Endothelial cell of umbilical vein (primary cell): ENCODE data around the gene CHM. TPM values are rescaled to one million over a fixed set of nuclear protein-coding genes. Genes with fewer than 3 reads are reported as not detected.

Source experiments
- BruUV-seq: library from RNA; stranded (reverse); fragments of 400-500 nt; replicated peaks from 2 replicates; lab custom pipeline; 2021; lab: Mats Ljungman, UMichigan
- CTCF ChIA-PET: fragments of 300-600, 350-600 bp; sonication (Branson Sonifier 250); formaldehyde crosslinking; loops from one replicate; lab custom pipeline; 2021; ENCODE audit warnings: antibody characterized with exemption, inconsistent platforms; lab: Charles Lee
- POLR2A ChIA-PET: fragments of 300-600, 350-600 bp; sonication (Branson Sonifier 250); formaldehyde crosslinking; loops from one replicate; lab custom pipeline; 2021; ENCODE audit warnings: antibody characterized with exemption, inconsistent platforms; lab: Charles Lee
- DNase-seq: peaks from one replicate; pipeline ENCODE4 v3.0.0-alpha.2; 2011; ENCODE audit warnings: low read depth, low spot score
- FAIRE-seq: peaks from 2 replicates; lab custom pipeline; 2011; peaks lifted over from hg19 to GRCh38; lab: Jason Lieb, UNC
- H2AFZ ChIP-seq: 2 replicates; pipeline ENCODE4 v1.6.0; 2012; ENCODE audit warnings: low read depth, low read length, control low read depth, inconsistent platforms
- H3K27ac ChIP-seq: 2 replicates; pipeline ENCODE4 v1.5.1; 2011; ENCODE audit warnings: low read depth, mild to moderate bottlenecking, control low read depth, low read length, moderate library complexity; ENCODE audit not compliant: insufficient read depth
- H3K27me3 ChIP-seq, 2 experiments: 2 replicates each; pipeline versions ENCODE4 v1.6.0 to v1.6.1; 2011; ENCODE audit warnings: low read length in 2 of 2, mixed read lengths in 1 of 2; ENCODE audit not compliant: control insufficient read depth in 2 of 2, insufficient read depth in 2 of 2
- H3K36me3 ChIP-seq, 2 experiments: 2 replicates in 1 of 2; 3 replicates in 1 of 2; pipeline ENCODE4 v1.5.1; 2011; ENCODE audit warnings: low read length in 2 of 2, mild to moderate bottlenecking in 1 of 2, moderate library complexity in 1 of 2; ENCODE audit not compliant: control insufficient read depth in 2 of 2, insufficient read depth in 2 of 2; ENCODE audit errors: extremely low read depth in 1 of 2
- H3K4me1 ChIP-seq: 3 replicates; pipeline ENCODE4 v1.5.1; 2011; ENCODE audit warnings: mild to moderate bottlenecking, low read length; ENCODE audit not compliant: control insufficient read depth, insufficient read depth; ENCODE audit errors: extremely low read depth
- H3K4me2 ChIP-seq: 2 replicates; pipeline ENCODE4 v1.6.1; 2011; ENCODE audit warnings: low read length, control low read depth, mixed read lengths; ENCODE audit not compliant: insufficient read depth
- H3K4me3 ChIP-seq, 3 experiments: fragments of 200-600 bp in 1 of 3; sonication (generic), shearing (Covaris generic) in 1 of 3; replicated peaks in 1 of 3; 2 replicates each; pipeline ENCODE4 v1.5.1; 2011 to 2016; ENCODE audit warnings: control low read depth in 3 of 3, low read length in 3 of 3, mild to moderate bottlenecking in 2 of 3, inconsistent platforms in 1 of 3, low read depth in 1 of 3, moderate library complexity in 1 of 3; ENCODE audit not compliant: insufficient read depth in 1 of 3
- H3K79me2 ChIP-seq: 2 replicates; pipeline ENCODE4 v1.6.0; 2012; ENCODE audit warnings: low read length, inconsistent platforms; ENCODE audit not compliant: control insufficient read depth, insufficient read depth
- H3K9ac ChIP-seq: replicated peaks from 2 replicates; pipeline ENCODE3; 2011; ENCODE audit warnings: low read length, control low read depth; ENCODE audit not compliant: insufficient read depth; ENCODE audit errors: extremely low read depth
- H3K9me1 ChIP-seq: replicated peaks from 3 replicates; pipeline ENCODE4 v1.6.0; 2011; ENCODE audit warnings: mild to moderate bottlenecking, low read length; ENCODE audit not compliant: control insufficient read depth, insufficient read depth; ENCODE audit errors: extremely low read depth
- H3K9me3 ChIP-seq: replicated peaks from 2 replicates; pipeline ENCODE4 v1.5.1; 2012; ENCODE audit warnings: low read length, inconsistent platforms; ENCODE audit not compliant: control insufficient read depth, insufficient read depth
- H4K20me1 ChIP-seq: replicated peaks from 2 replicates; pipeline ENCODE3; 2011; ENCODE audit warnings: mild to moderate bottlenecking, low read length; ENCODE audit not compliant: control insufficient read depth, insufficient read depth; ENCODE audit errors: extremely low read depth
- FOS ChIP-seq: IDR thresholded peaks from 2 replicates; pipeline ENCODE4 v1.6.1; 2011; ENCODE audit warnings: mild to moderate bottlenecking, low read length, moderate library complexity, borderline replicate concordance; ENCODE audit not compliant: insufficient read depth
- JUN ChIP-seq: IDR thresholded peaks from 2 replicates; pipeline ENCODE4 v1.6.1; 2011; ENCODE audit warnings: borderline replicate concordance, low read depth; ENCODE audit not compliant: insufficient read length, insufficient read depth
- POLR2A ChIP-seq: IDR thresholded peaks from 2 replicates; pipeline ENCODE4 v1.6.1; 2012; ENCODE audit warnings: low read depth, mild to moderate bottlenecking, control low read depth, low read length
- dilution Hi-C: fragments of 300-500 bp; cut with MboI; formaldehyde crosslinking; loops from one replicate; pipeline ENCODE4 v1.15.0; 2019; ENCODE audit warnings: low sequenced_read_pairs; ENCODE audit not compliant: extremely low pct_ligation_motif_present
- intact Hi-C: fragments of 100-400 bp; cut with micrococcal nuclease; formaldehyde crosslinking; loops from one replicate; pipeline ENCODE4 v1.10.0; 2022
- polyA plus RNA-seq, 4 experiments: library from polyadenylated mRNA; depleted of rRNA in 3 of 4; stranded (reverse) in 3 of 4; unstranded in 1 of 4; fragments of >200 nt; gene quantifications; 2 replicates each; pipeline versions ENCODE4 v1.2.1 to v1.2.3, GENCODE V29; 2011 to 2012; ENCODE audit warnings: missing spikeins in 1 of 4
- total RNA-seq: library from RNA; stranded (reverse); gene quantifications from 2 replicates; pipeline ENCODE4 v1.2.3, GENCODE V29; 2021
- TF ChIP-seq, protein P1 (sequence below): IDR thresholded peaks from 2 replicates; pipeline ENCODE4 v1.6.1; 2011; ENCODE audit not compliant: insufficient read depth, insufficient read length

Gene CHM
- total and polyA plus RNA-seq, 2 donors (not counting 3 experiments of a cell fraction or from before 2014, with no cell fraction given) = 10.5 to 18.4 TPM

GRCh38 chrX:85993539-85994197 is 53.7 kb downstream of the CHM start:
- TF ChIP-seq POLR2A (no peak), FOS (peak; percentile 11)

DNA sequence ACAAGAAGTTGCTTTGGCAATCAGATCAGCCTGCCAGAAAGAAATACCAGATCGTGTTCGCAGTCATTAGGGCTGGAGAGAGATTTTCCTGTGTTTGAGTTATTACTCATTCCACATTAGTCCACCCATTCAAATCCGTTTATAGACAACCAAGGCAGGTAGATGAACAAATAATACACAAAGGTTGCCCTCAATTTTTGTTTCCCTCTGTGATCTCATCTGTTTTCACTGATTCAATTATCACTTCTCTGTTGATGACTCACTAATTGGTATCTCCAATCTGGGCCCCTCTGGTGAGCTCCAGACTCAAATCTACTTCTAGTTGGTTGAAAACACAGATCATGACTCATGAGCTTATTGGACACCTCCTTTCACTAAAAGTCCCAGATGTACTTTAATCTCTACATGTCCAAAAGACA is 54.5 kb downstream of the CHM start:
- CTCF ChIA-PET = no interaction called here
- Histone ChIP-seq H2AFZ (no peak overlapping the region), H3K4me3 (no peak overlapping the region), H3K79me2 (peaks cover 14% of the 10 kb centered on the region), H3K27ac (no peak overlapping the region), H3K4me2 (no peak overlapping the region), H3K9ac (no peak overlapping the region), H4K20me1 (no peaks in the 10 kb centered on the region), H3K27me3 (no peaks in the 10 kb centered on the region), H3K4me1 (peaks cover 12% of the 10 kb centered on the region), H3K9me3 (no peaks in the 10 kb centered on the region), H3K9me1 (no peaks in the 10 kb centered on the region), H3K36me3 (no peaks in the 10 kb centered on the region)
- no TSS peak for BruUV-seq
- POLR2A ChIA-PET = no interaction called here
- TF ChIP-seq, protein P1, sequence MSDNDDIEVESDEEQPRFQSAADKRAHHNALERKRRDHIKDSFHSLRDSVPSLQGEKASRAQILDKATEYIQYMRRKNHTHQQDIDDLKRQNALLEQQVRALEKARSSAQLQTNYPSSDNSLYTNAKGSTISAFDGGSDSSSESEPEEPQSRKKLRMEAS = no peak
- TF ChIP-seq JUN = peak; percentile 25
- DNase-seq (peak; percentile 22), FAIRE-seq (no peak)
- dilution Hi-C loops = no loop called here
- intact Hi-C loops = no loop called here

More at GRCh38 chrX:85993539-85994197, 53.7 kb downstream of the CHM start:
- Histone ChIP-seq H3K4me3 (no peak overlapping the region), H3K4me1 (peaks cover 12% of the 10 kb centered on the region), H3K9me1 (no peaks in the 10 kb centered on the region), H3K9me3 (no peaks in the 10 kb centered on the region), H3K9ac (no peak overlapping the region), H3K36me3 (no peaks in the 10 kb centered on the region), H3K27me3 (no peaks in the 10 kb centered on the region), H2AFZ (no peak overlapping the region), H3K4me2 (no peak overlapping the region), H4K20me1 (peaks cover 2% of the 10 kb centered on the region), H3K79me2 (peaks cover 12% of the 10 kb centered on the region), H3K27ac (no peak overlapping the region)
- FAIRE-seq (no peak), DNase-seq (peak; percentile 1)
- dilution Hi-C loops (no loop called here), intact Hi-C loops (no loop called here)
- ChIA-PET POLR2A (no interaction called here), CTCF (interaction anchor here (1.3 to 1.5 kb wide), 2 partner anchors 26 to 29 kb away, joined by 3 to 4 read pairs; no protein-coding TSS in a partner anchor)
- no TSS peak for BruUV-seq
